GM04503 (cell line): ENCODE data around the gene DOP1B.
"Not testable (repeated sequence)": the region's sequence is repeated elsewhere in the genome, so short reads cannot be mapped to it uniquely, and the experiment has no call there.

Experiments
- DNase-seq: peaks from one replicate; pipeline ENCODE4 v3.0.0-alpha.2; 2012; ENCODE audit warnings: low read depth

The DOP1B gene

GRCh38 chr21:36171336-36171735, 14.7 kb downstream of the DOP1B start:
- no peak for DNase-seq

GRCh38 chr21:36171741-36172331, 15.2 kb downstream of the DOP1B start:
- no peak for DNase-seq

- no peak for DNase-seq
These were observed 18.2 kb downstream of the DOP1B start for GRCh38 chr21:36174780-36175179.

GRCh38 chr21:36175771-36176565, 19.3 kb downstream of the DOP1B start:
- no peak for DNase-seq

GRCh38 chr21:36178349-36178748, 21.7 kb downstream of the DOP1B start:
- DNase-seq: no peak

- no peak for DNase-seq
These were observed 22.5 kb downstream of the DOP1B start for GRCh38 chr21:36179145-36179544.

- no peak for DNase-seq
These were observed 24.3 kb downstream of the DOP1B start for GRCh38 chr21:36180963-36181362.

GRCh38 chr21:36183144-36183795, 26.6 kb downstream of the DOP1B start:
- DNase-seq: no peak

GRCh38 chr21:36184545-36184944, 27.9 kb downstream of the DOP1B start:
- no peak for DNase-seq

- no peak for DNase-seq
These were observed 28.9 kb downstream of the DOP1B start for GRCh38 chr21:36185523-36185922.

GRCh38 chr21:36186081-36186480, 29.5 kb downstream of the DOP1B start:
- no peak for DNase-seq

- no peak for DNase-seq
These were observed 30.1 kb downstream of the DOP1B start for GRCh38 chr21:36186506-36187399.

- no peak for DNase-seq
These were observed 31.6 kb downstream of the DOP1B start for GRCh38 chr21:36188081-36188681.

GRCh38 chr21:36188937-36189336, 32.3 kb downstream of the DOP1B start:
- no peak for DNase-seq

GRCh38 chr21:36190736-36191135, 34.1 kb downstream of the DOP1B start:
- DNase-seq: no peak

GRCh38 chr21:36193200-36193599, 36.6 kb downstream of the DOP1B start:
- no peak for DNase-seq

GRCh38 chr21:36194024-36194423, 37.4 kb downstream of the DOP1B start:
- no peak for DNase-seq

- no peak for DNase-seq
These were observed 39.0 kb downstream of the DOP1B start for GRCh38 chr21:36195613-36196012.

GRCh38 chr21:36199021-36199420, 42.4 kb downstream of the DOP1B start:
- no peak for DNase-seq

- not testable (repeated sequence) for DNase-seq
These were observed 43.0 kb downstream of the DOP1B start for GRCh38 chr21:36199575-36199974.

- DNase-seq: no peak
These were observed 43.5 kb downstream of the DOP1B start for GRCh38 chr21:36200081-36200561.
